DOHH2 (cell line): ENCODE measurements around the gene TNFSF12.

Source experiments
- CTCF ChIP-seq: fragments of 200-600 bp; sonication (generic); IDR thresholded peaks from one replicate; pipeline ENCODE4 v1.5.1; 2014; ENCODE audit warnings: antibody characterized with exemption, mild to moderate bottlenecking, low read depth, low read length; ENCODE audit not compliant: poor library complexity, severe bottlenecking
- EZH2phosphoT487 ChIP-seq: fragments of 200-600 bp; sonication (generic); IDR thresholded peaks from 2 replicates; pipeline ENCODE4 v1.6.1; 2017; ENCODE audit warnings: borderline replicate concordance, mild to moderate bottlenecking, antibody characterized with exemption, low read length, moderate library complexity, mixed read lengths

DNA sequence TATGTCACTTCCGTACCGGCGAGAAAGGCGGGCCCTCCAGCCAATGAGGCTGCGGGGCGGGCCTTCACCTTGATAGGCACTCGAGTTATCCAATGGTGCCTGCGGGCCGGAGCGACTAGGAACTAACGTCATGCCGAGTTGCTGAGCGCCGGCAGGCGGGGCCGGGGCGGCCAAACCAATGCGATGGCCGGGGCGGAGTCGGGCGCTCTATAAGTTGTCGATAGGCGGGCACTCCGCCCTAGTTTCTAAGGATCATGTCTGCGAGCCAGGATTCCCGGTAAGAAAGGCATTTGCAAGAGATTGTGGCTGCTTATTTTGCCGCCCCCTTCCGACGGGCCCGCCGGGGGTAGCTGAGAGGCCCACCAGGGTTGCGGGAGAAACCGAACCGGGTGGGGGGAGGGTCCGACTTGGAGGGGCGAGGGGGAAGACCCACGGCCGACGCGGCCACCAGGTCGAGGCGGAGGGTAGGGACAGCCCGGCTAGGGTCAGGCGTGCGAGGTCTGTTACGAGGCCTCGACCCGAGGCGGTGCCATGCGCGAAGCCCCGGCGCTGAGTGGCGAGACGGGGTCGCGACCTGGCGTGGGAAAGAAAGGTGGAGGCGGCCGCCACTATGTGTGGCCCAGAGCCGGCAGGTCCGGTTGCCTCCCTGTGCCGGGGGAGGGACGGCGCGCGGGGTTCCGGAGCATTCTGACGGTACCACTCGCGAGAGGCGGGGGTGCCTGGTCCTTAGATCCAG lies 23.9 kb downstream of the TNFSF12 start:
- TF ChIP-seq EZH2phosphoT487 (no peak), CTCF (no peak)
